H1 (cell line): ENCODE measurements around the gene NR5A1.

ENCODE experiments used
- CREB1 ChIP-seq: IDR thresholded peaks from 2 replicates; pipeline ENCODE4 v1.6.1; 2012; ENCODE audit warnings: inconsistent platforms
- CTCF ChIP-seq, 3 experiments: IDR thresholded peaks; 1 replicate in 2 of 3; 2 replicates in 1 of 3; pipeline versions ENCODE4 v1.5.1 to v1.6.1; 2011; ENCODE audit warnings: low read length in 3 of 3, mild to moderate bottlenecking in 3 of 3, inconsistent platforms in 2 of 3, low read depth in 1 of 3, moderate library complexity in 1 of 3; ENCODE audit not compliant: insufficient read depth in 1 of 3; ENCODE audit errors: control extremely low read depth in 1 of 3
- EZH2 ChIP-seq: fragments of 200-600 bp; sonication (generic); IDR thresholded peaks from 2 replicates; pipeline ENCODE4 v1.7.1; 2012; ENCODE audit warnings: low read depth, mild to moderate bottlenecking, moderate library complexity, low read length, inconsistent platforms; ENCODE audit not compliant: severe bottlenecking
- GABPA ChIP-seq: IDR thresholded peaks from 2 replicates; pipeline ENCODE4 v1.6.1; 2011; ENCODE audit warnings: mild to moderate bottlenecking, low read length, moderate library complexity, borderline replicate concordance; ENCODE audit not compliant: insufficient read depth
- POU5F1 ChIP-seq: IDR thresholded peaks from 2 replicates; pipeline ENCODE4 v1.6.1; 2011; ENCODE audit warnings: low read depth, mild to moderate bottlenecking, low read length, moderate library complexity
- RAD21 ChIP-seq, 2 experiments: IDR thresholded peaks in 1 of 2; conservative IDR thresholded peaks in 1 of 2; 2 replicates each; pipeline ENCODE4 v1.6.1; 2011; ENCODE audit warnings: low read depth in 2 of 2, low read length in 2 of 2, improper control_type of control experiment in 1 of 2, inconsistent platforms in 1 of 2, mild to moderate bottlenecking in 1 of 2, moderate library complexity in 1 of 2
- SAP30 ChIP-seq: fragments of 300-600 bp; sonication (generic); IDR thresholded peaks from 2 replicates; pipeline ENCODE4 v1.7.1; 2012; ENCODE audit warnings: low read length, moderate library complexity, mild to moderate bottlenecking, inconsistent platforms; ENCODE audit not compliant: insufficient read depth, insufficient replicate concordance
- SP1 ChIP-seq: IDR thresholded peaks from 2 replicates; pipeline ENCODE4 v1.6.1; 2011; ENCODE audit warnings: low read depth, low read length
- SRF ChIP-seq: IDR thresholded peaks from 2 replicates; pipeline ENCODE4 v1.6.1; 2011; ENCODE audit warnings: mild to moderate bottlenecking, low read depth, low read length, moderate library complexity
- USF2 ChIP-seq: IDR thresholded peaks from 2 replicates; pipeline ENCODE4 v1.6.1; 2011; ENCODE audit warnings: low read length, improper control_type of control experiment

DNA sequence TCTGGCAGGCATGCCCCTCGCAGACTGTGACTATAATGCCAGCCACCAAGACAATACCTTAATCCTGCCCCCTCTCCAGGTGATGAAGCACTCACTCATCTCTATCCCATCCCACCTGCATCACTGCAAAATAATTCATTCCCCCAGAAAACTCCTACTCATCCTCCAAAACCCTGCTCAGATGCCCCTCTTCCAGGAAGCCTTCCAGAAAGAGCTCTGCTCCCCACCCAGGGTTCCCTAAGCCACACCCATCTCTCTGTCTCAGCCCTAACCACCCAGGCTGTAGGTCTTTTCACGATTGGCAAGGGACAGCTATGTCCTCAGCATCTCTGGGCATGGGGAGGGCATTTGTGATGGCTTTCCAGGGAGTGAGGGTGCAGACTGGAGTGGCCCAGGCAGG, 17.2 kb downstream of the NR5A1 start:
- TF ChIP-seq CTCF (IDR thresholded peaks at IDR 0.05; ENCODE audit: control extremely low read depth in 1 of 3, insufficient read depth in 1 of 3, low read depth in 1 of 3, low read length in 3 of 3) = no peak
- TF ChIP-seq USF2 = no peak
- TF ChIP-seq GABPA = no peak
- no peak for TF ChIP-seq SAP30
- TF ChIP-seq POU5F1 = no peak
- no peak for TF ChIP-seq RAD21 (IDR thresholded peaks at IDR 0.05 in 1 of 2, conservative IDR thresholded peaks at IDR 0.05 in 1 of 2; ENCODE audit: low read depth in 2 of 2, low read length in 2 of 2)
- no peak for TF ChIP-seq EZH2
- TF ChIP-seq SRF = no peak
- no peak for TF ChIP-seq CREB1
- no peak for TF ChIP-seq SP1
